ENCODE measurements around the gene TMPRSS3.

The TMPRSS3 gene

GRCh38 chr21:42353623-42354022 lies 42.2 kb downstream of the TMPRSS3 start:
- H3K27me3 ChIP-seq (ENCODE audit: control insufficient read depth, insufficient read depth, low read length, poor library complexity, severe bottlenecking) = no peaks in the 10 kb centered on the region
- no peaks in the 10 kb centered on the region for H3K4me1 ChIP-seq (ENCODE audit: control insufficient read depth, insufficient read depth, low read length)
- WGBS, 2 experiments = 90 to 95% methylated on average over 5 of the region's 5 CpGs
- H3K9me3 ChIP-seq (ENCODE audit: control insufficient read depth, low read length) = no peaks in the 10 kb centered on the region
- no peak overlapping the region for H3K27ac ChIP-seq (ENCODE audit: insufficient read depth, low read depth, low read length, poor library complexity, severe bottlenecking)
- no peak overlapping the region for H3K4me3 ChIP-seq (ENCODE audit: insufficient read depth, low read depth, low read length)
- H3K36me3 ChIP-seq (ENCODE audit: control insufficient read depth, insufficient read depth, low read length) = no peaks in the 10 kb centered on the region

- no peak overlapping the region for H3K4me3 ChIP-seq (ENCODE audit: insufficient read depth, low read depth, low read length)
- no peaks in the 10 kb centered on the region for H3K9me3 ChIP-seq (ENCODE audit: control insufficient read depth, low read length)
- H3K36me3 ChIP-seq (ENCODE audit: control insufficient read depth, insufficient read depth, low read length) = no peaks in the 10 kb centered on the region
- 89 to 91% methylated on average over 14 of the region's 14 CpGs for WGBS, 2 experiments
- no peak overlapping the region for H3K27ac ChIP-seq (ENCODE audit: insufficient read depth, low read depth, low read length, poor library complexity, severe bottlenecking)
- H3K4me1 ChIP-seq (ENCODE audit: control insufficient read depth, insufficient read depth, low read length) = no peaks in the 10 kb centered on the region
- H3K27me3 ChIP-seq (ENCODE audit: control insufficient read depth, insufficient read depth, low read length, poor library complexity, severe bottlenecking) = no peaks in the 10 kb centered on the region
These were observed 43.3 kb downstream of the TMPRSS3 start for GRCh38 chr21:42352441-42353095.

DNA sequence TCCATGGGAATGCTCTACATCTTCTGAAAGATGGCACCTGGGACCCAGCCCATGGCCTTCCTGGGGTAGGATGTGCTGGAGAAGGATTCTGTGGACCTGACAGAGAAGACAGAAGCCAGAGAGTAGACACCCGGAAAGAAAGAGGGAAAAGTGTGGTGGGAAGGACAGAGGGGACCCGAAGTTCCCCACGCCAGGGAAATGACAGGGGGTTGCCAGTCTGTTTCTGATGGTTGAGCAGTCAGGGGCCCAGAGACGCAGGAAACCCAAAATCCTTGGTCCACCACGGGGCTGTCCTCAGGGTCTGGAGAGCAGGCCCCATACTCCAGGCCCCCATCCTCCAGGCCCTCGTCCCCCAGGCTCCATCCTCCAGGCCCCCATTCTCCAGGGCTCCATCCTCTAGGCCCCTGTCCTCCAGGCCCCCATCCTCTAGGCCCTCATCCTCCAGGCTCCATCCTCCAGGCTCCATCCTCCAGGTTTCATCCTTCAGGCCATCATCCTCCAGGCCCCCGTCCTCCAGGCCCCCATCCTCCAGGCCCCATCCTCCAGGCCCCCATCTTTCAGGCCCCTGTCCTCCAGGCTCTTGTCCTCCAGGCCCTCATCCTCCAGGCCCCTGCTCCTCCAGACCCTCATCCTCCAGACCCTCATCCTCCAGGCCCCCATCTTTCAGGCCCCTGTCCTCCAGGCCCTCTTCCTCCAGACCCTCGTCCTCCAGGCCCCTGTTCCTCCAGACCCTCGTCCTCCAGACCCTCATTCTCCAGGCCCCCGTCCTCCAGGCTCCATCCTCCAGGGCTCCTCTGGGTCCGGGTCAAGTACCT lies 44.0 kb downstream of the TMPRSS3 start:
- H3K9me3 ChIP-seq (ENCODE audit: control insufficient read depth, low read length) = no peaks in the 10 kb centered on the region
- no peaks in the 10 kb centered on the region for H3K36me3 ChIP-seq (ENCODE audit: control insufficient read depth, insufficient read depth, low read length)
- H3K27me3 ChIP-seq (ENCODE audit: control insufficient read depth, insufficient read depth, low read length, poor library complexity, severe bottlenecking) = no peaks in the 10 kb centered on the region
- 82 to 85% methylated on average over 11 of the region's 11 CpGs for WGBS, 2 experiments
- no peaks in the 10 kb centered on the region for H3K4me1 ChIP-seq (ENCODE audit: control insufficient read depth, insufficient read depth, low read length)
- H3K27ac ChIP-seq (ENCODE audit: insufficient read depth, low read depth, low read length, poor library complexity, severe bottlenecking) = no peak overlapping the region
- H3K4me3 ChIP-seq (ENCODE audit: insufficient read depth, low read depth, low read length) = no peak overlapping the region

DNA sequence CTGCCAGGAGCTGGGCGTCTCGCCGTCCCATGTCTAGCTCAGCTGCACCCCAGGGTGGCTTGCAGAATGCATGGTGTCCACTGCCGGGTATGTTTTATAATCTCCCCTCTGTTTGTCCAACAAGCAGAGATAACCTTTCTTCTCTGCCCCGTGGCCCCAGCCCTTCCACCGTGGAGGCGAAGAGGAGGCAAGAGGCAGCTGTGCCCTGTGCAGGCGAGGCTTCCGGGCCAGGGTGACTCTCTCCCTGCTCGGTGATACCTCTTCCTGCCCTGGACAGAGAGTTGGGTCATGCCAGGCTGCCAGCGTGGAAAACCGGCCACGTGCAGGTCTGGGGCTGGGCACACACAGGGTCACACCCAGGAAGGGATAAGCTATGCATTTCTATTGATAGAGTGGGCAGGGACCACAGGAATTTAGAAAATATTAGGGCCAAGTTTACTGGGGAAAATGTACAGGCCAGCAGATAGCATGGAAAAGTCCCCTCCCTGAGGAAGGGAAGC lies 44.9 kb downstream of the TMPRSS3 start, which contains the start of gene TFF2:
TSS of gene TFF2 (minus strand) at position 68 of the 500 bp plus-strand sequence. CDS start at position 31, 37 bp downstream.
- no peaks in the 10 kb centered on the region for H3K36me3 ChIP-seq (ENCODE audit: control insufficient read depth, insufficient read depth, low read length)
- H3K27me3 ChIP-seq (ENCODE audit: control insufficient read depth, insufficient read depth, low read length, poor library complexity, severe bottlenecking) = no peaks in the 10 kb centered on the region
- H3K4me3 ChIP-seq (ENCODE audit: insufficient read depth, low read depth, low read length) = no peak within 1 kb of the TSS
- H3K27ac ChIP-seq (ENCODE audit: insufficient read depth, low read depth, low read length, poor library complexity, severe bottlenecking) = no peak within 1 kb of the TSS
- H3K9me3 ChIP-seq (ENCODE audit: control insufficient read depth, low read length) = no peaks in the 10 kb centered on the region
- no peaks in the 10 kb centered on the region for H3K4me1 ChIP-seq (ENCODE audit: control insufficient read depth, insufficient read depth, low read length)
- 94 to 96% methylated on average over 13 of the region's 13 CpGs for WGBS, 2 experiments

GRCh38 chr21:42350318-42350910 lies 45.4 kb downstream of the TMPRSS3 start:
- Histone ChIP-seq H3K9me3 (ENCODE audit: control insufficient read depth, low read length) (no peaks in the 10 kb centered on the region), H3K27ac (ENCODE audit: insufficient read depth, low read depth, low read length, poor library complexity, severe bottlenecking) (no peak overlapping the region), H3K36me3 (ENCODE audit: control insufficient read depth, insufficient read depth, low read length) (no peaks in the 10 kb centered on the region), H3K4me3 (ENCODE audit: insufficient read depth, low read depth, low read length) (no peak overlapping the region), H3K4me1 (ENCODE audit: control insufficient read depth, insufficient read depth, low read length) (no peaks in the 10 kb centered on the region), H3K27me3 (ENCODE audit: control insufficient read depth, insufficient read depth, low read length, poor library complexity, severe bottlenecking) (no peaks in the 10 kb centered on the region)
- 91 to 94% methylated on average over 11 of the region's 11 CpGs for WGBS, 2 experiments

DNA sequence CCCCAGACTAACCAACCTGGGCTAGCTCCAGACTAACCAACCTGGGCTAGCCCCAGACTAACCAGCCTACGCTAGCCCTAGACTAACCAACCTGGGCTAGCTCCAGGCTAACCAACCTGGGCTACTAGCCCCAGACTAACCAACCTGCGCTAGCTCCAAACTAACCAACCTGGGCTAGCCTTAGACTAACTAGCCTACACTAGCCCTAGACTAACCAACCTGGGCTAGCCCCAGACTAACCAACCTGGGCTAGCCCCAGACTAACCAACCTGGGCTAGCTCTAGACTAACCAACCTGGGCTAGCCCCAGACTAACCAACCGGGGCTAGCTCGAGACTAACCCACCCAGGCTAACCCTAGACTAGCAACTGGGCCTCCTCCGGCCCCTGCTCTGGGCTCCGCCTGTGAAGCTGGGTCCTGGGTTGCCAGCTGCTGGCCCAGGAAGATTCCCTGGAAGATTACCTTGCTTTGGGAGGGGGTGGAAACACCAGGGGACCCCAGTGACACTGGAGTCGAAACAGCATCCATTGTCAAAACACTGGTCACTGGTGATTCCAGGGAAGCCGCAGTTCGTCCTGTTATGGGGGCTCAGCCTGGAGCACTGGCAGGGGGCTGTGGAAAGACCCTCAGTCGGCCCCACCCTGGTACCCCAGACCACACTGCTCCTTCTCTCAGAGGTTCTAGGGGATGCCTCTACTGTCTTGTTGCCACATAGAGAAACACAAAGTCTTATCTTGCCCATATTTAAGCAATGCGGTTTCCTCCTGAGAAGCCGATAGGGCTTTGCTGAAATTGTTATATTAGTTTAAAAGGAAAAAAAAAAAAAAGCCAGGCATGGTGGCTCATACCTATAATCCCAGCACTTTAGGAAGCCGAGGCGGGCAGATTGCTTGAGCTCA lies 46.2 kb downstream of the TMPRSS3 start:
- Histone ChIP-seq H3K27ac (ENCODE audit: insufficient read depth, low read depth, low read length, poor library complexity, severe bottlenecking) (no peak overlapping the region), H3K4me3 (ENCODE audit: insufficient read depth, low read depth, low read length) (no peak overlapping the region)
- WGBS, 2 experiments = 87% methylated on average over 14 of the region's 14 CpGs

GRCh38 chr21:42348762-42349161 lies 47.1 kb downstream of the TMPRSS3 start:
- H3K9me3 ChIP-seq (ENCODE audit: control insufficient read depth, low read length) = no peaks in the 10 kb centered on the region
- H3K27me3 ChIP-seq (ENCODE audit: control insufficient read depth, insufficient read depth, low read length, poor library complexity, severe bottlenecking) = no peaks in the 10 kb centered on the region
- no peaks in the 10 kb centered on the region for H3K36me3 ChIP-seq (ENCODE audit: control insufficient read depth, insufficient read depth, low read length)
- no peak overlapping the region for H3K4me3 ChIP-seq (ENCODE audit: insufficient read depth, low read depth, low read length)
- H3K4me1 ChIP-seq (ENCODE audit: control insufficient read depth, insufficient read depth, low read length) = no peaks in the 10 kb centered on the region
- 96 to 98% methylated on average over 2 of the region's 2 CpGs for WGBS, 2 experiments
- H3K27ac ChIP-seq (ENCODE audit: insufficient read depth, low read depth, low read length, poor library complexity, severe bottlenecking) = no peak overlapping the region

More for the DNA sequence above, 46.2 kb downstream of the TMPRSS3 start:
- H3K36me3 ChIP-seq (ENCODE audit: control insufficient read depth, insufficient read depth, low read length) = no peaks in the 10 kb centered on the region
- no peaks in the 10 kb centered on the region for H3K4me1 ChIP-seq (ENCODE audit: control insufficient read depth, insufficient read depth, low read length)
- no peaks in the 10 kb centered on the region for H3K9me3 ChIP-seq (ENCODE audit: control insufficient read depth, low read length)
- H3K27me3 ChIP-seq (ENCODE audit: control insufficient read depth, insufficient read depth, low read length, poor library complexity, severe bottlenecking) = no peaks in the 10 kb centered on the region

- WGBS, 2 experiments = 93 to 94% methylated on average over 30 of the region's 30 CpGs
- no peaks in the 10 kb centered on the region for H3K9me3 ChIP-seq (ENCODE audit: control insufficient read depth, low read length)
- H3K4me1 ChIP-seq (ENCODE audit: control insufficient read depth, insufficient read depth, low read length) = no peaks in the 10 kb centered on the region
- no peaks in the 10 kb centered on the region for H3K27me3 ChIP-seq (ENCODE audit: control insufficient read depth, insufficient read depth, low read length, poor library complexity, severe bottlenecking)
- no peak overlapping the region for H3K4me3 ChIP-seq (ENCODE audit: insufficient read depth, low read depth, low read length)
- no peak overlapping the region for H3K27ac ChIP-seq (ENCODE audit: insufficient read depth, low read depth, low read length, poor library complexity, severe bottlenecking)
- H3K36me3 ChIP-seq (ENCODE audit: control insufficient read depth, insufficient read depth, low read length) = no peaks in the 10 kb centered on the region
These were observed 48.1 kb downstream of the TMPRSS3 start for GRCh38 chr21:42347601-42348327.

GRCh38 chr21:42346866-42347600 lies 48.8 kb downstream of the TMPRSS3 start:
- Histone ChIP-seq H3K4me1 (ENCODE audit: control insufficient read depth, insufficient read depth, low read length) (no peaks in the 10 kb centered on the region), H3K27ac (ENCODE audit: insufficient read depth, low read depth, low read length, poor library complexity, severe bottlenecking) (no peak overlapping the region), H3K27me3 (ENCODE audit: control insufficient read depth, insufficient read depth, low read length, poor library complexity, severe bottlenecking) (no peaks in the 10 kb centered on the region), H3K4me3 (ENCODE audit: insufficient read depth, low read depth, low read length) (no peak overlapping the region), H3K36me3 (ENCODE audit: control insufficient read depth, insufficient read depth, low read length) (no peaks in the 10 kb centered on the region), H3K9me3 (ENCODE audit: control insufficient read depth, low read length) (no peaks in the 10 kb centered on the region)
- WGBS, 2 experiments = 96% methylated on average over 30 of the region's 30 CpGs
